H1 (cell line): ENCODE measurements around the gene ARRB1. TPM values are rescaled to one million over a fixed set of nuclear protein-coding genes. Genes with fewer than 3 reads are reported as not detected.

Source experiments
- CTCF ChIA-PET: fragments of 300-600 bp; sonication (Branson Sonifier 250); formaldehyde crosslinking; loops from one replicate; lab custom pipeline; 2021; ENCODE audit not compliant: partially characterized antibody; lab: Charles Lee
- POLR2A ChIA-PET: fragments of 300-600 bp; sonication (Branson Sonifier 250); formaldehyde crosslinking; loops from one replicate; lab custom pipeline; 2021; ENCODE audit warnings: inconsistent platforms; ENCODE audit not compliant: partially characterized antibody; lab: Charles Lee
- DNase-seq, 2 experiments: peaks; one replicate each; pipeline versions ENCODE4 v3.0.0 to v3.0.0-alpha.2; 2010 to 2022; ENCODE audit warnings: low spot score in 2 of 2, low read depth in 1 of 2, mixed read lengths in 1 of 2
- FAIRE-seq: peaks from 2 replicates; lab custom pipeline; 2011; peaks lifted over from hg19 to GRCh38; lab: Jason Lieb, UNC
- H2AFZ ChIP-seq: 2 replicates; pipeline ENCODE4 v1.8.1; 2012; ENCODE audit warnings: low read length, inconsistent platforms
- H2AK5ac ChIP-seq: 2 replicates; pipeline ENCODE4 v1.6.1; 2013; ENCODE audit warnings: low read depth, low read length
- H2BK120ac ChIP-seq: replicated peaks from 2 replicates; pipeline ENCODE3; 2013; ENCODE audit warnings: low read depth, low read length, inconsistent platforms
- H2BK12ac ChIP-seq: 2 replicates; pipeline ENCODE4 v1.6.1; 2013; ENCODE audit warnings: low read depth, low read length
- H2BK15ac ChIP-seq: 2 replicates; pipeline ENCODE4 v1.6.1; 2013; ENCODE audit warnings: low read length
- H2BK20ac ChIP-seq: 2 replicates; pipeline ENCODE4 v1.6.1; 2013; ENCODE audit warnings: low read length
- H2BK5ac ChIP-seq: 2 replicates; pipeline ENCODE4 v1.6.1; 2013; ENCODE audit warnings: low read depth, low read length
- H3K14ac ChIP-seq: 2 replicates; pipeline ENCODE4 v1.6.1; 2013; ENCODE audit warnings: inconsistent platforms; ENCODE audit not compliant: insufficient read length
- H3K18ac ChIP-seq: 2 replicates; pipeline ENCODE4 v1.6.1; 2013; ENCODE audit warnings: low read length; ENCODE audit errors: extremely low read depth
- H3K23ac ChIP-seq: 2 replicates; pipeline ENCODE4 v1.6.1; 2013; ENCODE audit warnings: inconsistent platforms; ENCODE audit not compliant: insufficient read length
- H3K23me2 ChIP-seq: 2 replicates; pipeline ENCODE4 v1.6.1; 2013; ENCODE audit warnings: low read depth, low read length
- H3K27ac ChIP-seq: 2 replicates; pipeline ENCODE4 v1.6.1; 2011; ENCODE audit warnings: low read depth, low read length, inconsistent platforms
- H3K27me3 ChIP-seq, 4 experiments: replicated peaks in 1 of 4; 1 replicate in 1 of 4; 2 replicates in 3 of 4; pipeline versions ENCODE4 v1.6.1 to v1.8.1; 2011 to 2013; ENCODE audit warnings: low read length in 3 of 4, mild to moderate bottlenecking in 3 of 4, inconsistent platforms in 2 of 4, mixed read lengths in 2 of 4, moderate library complexity in 1 of 4; ENCODE audit not compliant: control insufficient read depth in 3 of 4, insufficient read depth in 3 of 4; ENCODE audit errors: extremely low read depth in 1 of 4
- H3K36me3 ChIP-seq, 4 experiments: 2 replicates each; pipeline versions ENCODE4 v1.6.1 to v1.8.1; 2011 to 2013; ENCODE audit warnings: mild to moderate bottlenecking in 4 of 4, low read length in 3 of 4, moderate library complexity in 2 of 4, control low read depth in 1 of 4, inconsistent platforms in 1 of 4; ENCODE audit not compliant: insufficient read depth in 4 of 4, control insufficient read depth in 2 of 4
- H3K4ac ChIP-seq: replicated peaks from 2 replicates; pipeline ENCODE3; 2013; ENCODE audit warnings: low read length, low read depth, mixed read lengths, inconsistent platforms; ENCODE audit not compliant: insufficient read length
- H3K4me1 ChIP-seq, 4 experiments: replicated peaks in 1 of 4; 1 replicate in 1 of 4; 2 replicates in 3 of 4; pipeline versions ENCODE4 v1.6.1 to v1.8.1; 2011 to 2013; ENCODE audit warnings: low read length in 3 of 4, inconsistent platforms in 2 of 4, mixed read lengths in 1 of 4; ENCODE audit not compliant: insufficient read depth in 4 of 4, control insufficient read depth in 3 of 4
- H3K4me2 ChIP-seq, 2 experiments: 2 replicates each; pipeline versions ENCODE4 v1.6.1 to v1.8.1; 2011 to 2013; ENCODE audit warnings: low read depth in 2 of 2, low read length in 2 of 2, control low read depth in 1 of 2, inconsistent platforms in 1 of 2, mild to moderate bottlenecking in 1 of 2; ENCODE audit not compliant: insufficient read depth in 1 of 2
- H3K4me3 ChIP-seq, 4 experiments: fragments of 200-600, 300-600 bp in 1 of 4; sonication (generic), shearing (Covaris generic), sonication (Bioruptor Twin) in 1 of 4; 2 replicates each; pipeline versions ENCODE4 v1.5.1 to v1.8.1; 2011 to 2016; ENCODE audit warnings: low read length in 4 of 4, low read depth in 3 of 4, control low read depth in 2 of 4, inconsistent platforms in 2 of 4, mild to moderate bottlenecking in 2 of 4, mixed read lengths in 1 of 4, moderate library complexity in 1 of 4; ENCODE audit not compliant: insufficient read depth in 2 of 4; ENCODE audit errors: extremely low read depth in 1 of 4
- H3K56ac ChIP-seq: replicated peaks from 2 replicates; pipeline ENCODE3; 2013; ENCODE audit warnings: low read depth, mild to moderate bottlenecking, mixed read lengths, low read length, inconsistent platforms; ENCODE audit not compliant: insufficient read length
- H3K79me1 ChIP-seq: 2 replicates; pipeline ENCODE4 v1.6.1; 2013; ENCODE audit warnings: low read depth, low read length, control low read depth
- H3K79me2 ChIP-seq, 2 experiments: 2 replicates each; pipeline versions ENCODE4 v1.6.1 to v1.8.1; 2012 to 2013; ENCODE audit warnings: low read length in 2 of 2, mild to moderate bottlenecking in 2 of 2, inconsistent platforms in 1 of 2; ENCODE audit not compliant: insufficient read depth in 2 of 2, control insufficient read depth in 1 of 2
- H3K9ac ChIP-seq, 4 experiments: replicated peaks in 1 of 4; 1 replicate in 1 of 4; 2 replicates in 3 of 4; pipeline versions ENCODE4 v1.6.1 to v1.8.1; 2011 to 2013; ENCODE audit warnings: low read depth in 3 of 4, low read length in 3 of 4, control low read depth in 2 of 4, mild to moderate bottlenecking in 2 of 4, moderate library complexity in 2 of 4, inconsistent platforms in 1 of 4; ENCODE audit errors: extremely low read depth in 1 of 4
- H3K9me3 ChIP-seq, 2 experiments: 2 replicates each; pipeline versions ENCODE4 v1.6.1 to v1.8.1; 2012 to 2013; ENCODE audit warnings: mild to moderate bottlenecking in 2 of 2, moderate library complexity in 2 of 2, control low read depth in 1 of 2, inconsistent platforms in 1 of 2, low read depth in 1 of 2, low read length in 1 of 2, mixed read lengths in 1 of 2; ENCODE audit not compliant: insufficient read depth in 2 of 2
- H4K20me1 ChIP-seq, 2 experiments: replicated peaks in 1 of 2; 2 replicates each; pipeline versions ENCODE3 to v1.8.1; 2011 to 2013; ENCODE audit warnings: inconsistent platforms in 2 of 2, low read length in 2 of 2, mild to moderate bottlenecking in 1 of 2; ENCODE audit not compliant: insufficient read depth in 2 of 2, control insufficient read depth in 1 of 2
- H4K5ac ChIP-seq: 2 replicates; pipeline ENCODE4 v1.6.1; 2013; ENCODE audit warnings: low read length, low read depth, mixed read lengths, inconsistent platforms; ENCODE audit not compliant: insufficient read length
- H4K8ac ChIP-seq: 2 replicates; pipeline ENCODE4 v1.8.0; 2013; ENCODE audit warnings: mild to moderate bottlenecking, moderate library complexity, low read length, inconsistent platforms; ENCODE audit not compliant: insufficient read depth; ENCODE audit errors: extremely low read depth
- H4K91ac ChIP-seq: replicated peaks from 2 replicates; pipeline ENCODE3; 2013; ENCODE audit warnings: low read length, mixed read lengths, inconsistent platforms; ENCODE audit not compliant: insufficient read length
- BCL11A ChIP-seq, 2 experiments: IDR thresholded peaks; one replicate each; pipeline ENCODE4 v1.6.1; 2011; ENCODE audit warnings: low read depth in 2 of 2, low read length in 2 of 2, mild to moderate bottlenecking in 2 of 2
- CTBP2 ChIP-seq: IDR thresholded peaks from 2 replicates; pipeline ENCODE4 v1.7.0; 2011; ENCODE audit warnings: borderline replicate concordance, mild to moderate bottlenecking, moderate library complexity, mixed read lengths, low read length; ENCODE audit not compliant: insufficient read depth, insufficient read length
- HDAC2 ChIP-seq, 2 experiments: fragments of 300-600 bp in 1 of 2; sonication (generic) in 1 of 2; IDR thresholded peaks; 2 replicates each; pipeline ENCODE4 v1.6.1; 2011 to 2012; ENCODE audit warnings: low read depth in 2 of 2, low read length in 2 of 2, mild to moderate bottlenecking in 2 of 2, moderate library complexity in 2 of 2, borderline replicate concordance in 1 of 2, inconsistent platforms in 1 of 2
- JUND ChIP-seq: IDR thresholded peaks from 2 replicates; pipeline ENCODE4 v1.6.1; 2011; ENCODE audit warnings: mild to moderate bottlenecking, improper control_type of control experiment, low read length
- NANOG ChIP-seq: IDR thresholded peaks from 2 replicates; pipeline ENCODE4 v1.6.1; 2011; ENCODE audit warnings: low read length, low read depth, mild to moderate bottlenecking, inconsistent platforms; ENCODE audit not compliant: insufficient read depth, poor library complexity, severe bottlenecking
- POLR2AphosphoS5 ChIP-seq: IDR thresholded peaks from 2 replicates; pipeline ENCODE4 v1.6.1; 2011; ENCODE audit warnings: low read depth, low read length
- POU5F1 ChIP-seq: IDR thresholded peaks from 2 replicates; pipeline ENCODE4 v1.6.1; 2011; ENCODE audit warnings: low read depth, mild to moderate bottlenecking, low read length, moderate library complexity
- RAD21 ChIP-seq, 2 experiments: IDR thresholded peaks in 1 of 2; conservative IDR thresholded peaks in 1 of 2; 2 replicates each; pipeline ENCODE4 v1.6.1; 2011; ENCODE audit warnings: low read depth in 2 of 2, low read length in 2 of 2, improper control_type of control experiment in 1 of 2, inconsistent platforms in 1 of 2, mild to moderate bottlenecking in 1 of 2, moderate library complexity in 1 of 2
- RFX5 ChIP-seq: IDR thresholded peaks from 2 replicates; pipeline ENCODE4 v1.6.1; 2011; ENCODE audit warnings: low read depth, low read length, improper control_type of control experiment, borderline replicate concordance
- SP1 ChIP-seq: IDR thresholded peaks from 2 replicates; pipeline ENCODE4 v1.6.1; 2011; ENCODE audit warnings: low read depth, low read length
- SP2 ChIP-seq: IDR thresholded peaks from 2 replicates; pipeline ENCODE4 v1.6.1; 2012; ENCODE audit warnings: mild to moderate bottlenecking, low read length, inconsistent platforms
- SP4 ChIP-seq: IDR thresholded peaks from 2 replicates; pipeline ENCODE4 v1.6.1; 2012; ENCODE audit warnings: low read length, inconsistent platforms
- TEAD4 ChIP-seq: IDR thresholded peaks from 2 replicates; pipeline ENCODE4 v1.6.1; 2012; ENCODE audit warnings: low read depth, low read length, inconsistent platforms, mixed read lengths
- WGBS, 2 experiments: shearing (Covaris generic) in 1 of 2; methylation state at CpG; one replicate each; pipeline versions ENCODE4 v1.1.6 to v1.1.7; 2013 to 2015; ENCODE audit warnings: low lambda C conversion rate in 2 of 2, mixed read lengths in 2 of 2, inconsistent platforms in 1 of 2, low coverage in 1 of 2, missing lambda C conversion rate in 1 of 2; ENCODE audit not compliant: insufficient replicate concordance in 2 of 2, insufficient coverage in 1 of 2, insufficient read length in 1 of 2; ENCODE audit errors: extremely low coverage in 1 of 2, missing lambda C conversion rate in 1 of 2; 5-methylcytosine and 5-hydroxymethylcytosine counted together
- polyA plus RNA-seq, 7 experiments: library from polyadenylated mRNA; depleted of rRNA in 3 of 7; stranded (reverse) in 5 of 7; unstranded in 2 of 7; fragments of >200 nt in 5 of 7; fragments of 200-250 nt in 2 of 7; gene quantifications; 1 replicate in 5 of 7; 2 replicates in 1 of 7; 4 replicates in 1 of 7; pipeline versions ENCODE4 v1.2.1 to v1.2.3, GENCODE V29; 2011 to 2013; ENCODE audit warnings: missing spikeins in 2 of 7, mixed read lengths in 2 of 7
- total RNA-seq: library from RNA; stranded (reverse); fragmentation: NEBNext Ultra II Directional; extraction: Animal tissue kit (Norgen Biotek cat#: 25700); gene quantifications from 2 replicates; pipeline ENCODE4 v1.2.1, GENCODE V29; 2021

The ARRB1 gene
- total and polyA plus RNA-seq, 2 of the 8 experiments (the other 6 are each of a cell fraction or from before 2014, with no cell fraction given): 9.4 to 31.8 TPM

DNA sequence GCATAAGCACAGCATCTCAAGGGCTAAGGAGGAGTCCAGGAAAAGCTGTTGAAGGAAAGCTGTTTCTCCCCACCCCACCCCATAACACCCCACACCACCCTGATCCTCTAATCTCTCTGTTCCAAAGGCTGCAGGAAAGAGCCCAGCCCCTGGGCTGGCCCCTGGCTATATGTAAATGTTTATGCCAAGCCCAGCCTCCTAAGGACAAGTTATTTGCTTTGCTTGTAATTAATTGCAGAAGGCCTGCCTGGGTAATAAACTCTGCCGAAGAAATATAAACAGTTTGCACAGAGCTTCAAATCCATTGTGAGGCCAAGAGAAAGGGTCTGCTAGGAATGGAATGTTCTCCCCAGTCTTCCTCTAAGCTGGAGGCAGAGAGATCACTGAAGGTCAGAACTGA, 21.2 kb downstream of the ARRB1 start:
- Histone ChIP-seq H3K23ac (no peak overlapping the region), H3K27ac (peak overlapping the region; percentile 4; the same call in 1 of the 2 replicates), H3K56ac (no peak overlapping the region), H2BK5ac (peak overlapping the region; percentile 96; the same call in 1 of the 2 replicates), H2AFZ (no peak overlapping the region), H2BK20ac (peak overlapping the region; percentile 72; the same call in 1 of the 2 replicates), H3K4me3 (no peak overlapping the region), H3K14ac (no peak overlapping the region), H2BK15ac (peak overlapping the region; percentile 88; the same call in 1 of the 2 replicates), H3K9ac (no peak overlapping the region), H3K4me1 (peaks cover 0 to 14% (median 8%) of the 10 kb centered on the region in 4 experiments; a peak in 6 of 7 replicates), H3K9me3 (no peaks in the 10 kb centered on the region), H4K8ac (no peak overlapping the region), H3K23me2 (no peaks in the 10 kb centered on the region), H4K5ac (no peak overlapping the region), H3K36me3 (no peaks in the 10 kb centered on the region), H3K27me3 (no peaks in the 10 kb centered on the region), H3K4me2 (no peak overlapping the region; a peak in 1 of 4 replicates), H3K4ac (peak overlapping the region; percentile 90), H2BK12ac (peak overlapping the region; percentile 96; the same call in 1 of the 2 replicates), H3K79me2 (no peaks in the 10 kb centered on the region), H2BK120ac (peak overlapping the region; percentile 40), H2AK5ac (0 out of 2 replicates have a peak overlapping the region, but pooled peaks have one; percentile 95), H3K79me1 (no peaks in the 10 kb centered on the region), H3K18ac (peak overlapping the region; percentile 64; the same call in 1 of the 2 replicates), H4K20me1 (peaks cover 0 to 1% of the 10 kb centered on the region in 2 experiments), H4K91ac (peak overlapping the region; percentile 95)
- FAIRE-seq: no peak
- WGBS, 2 experiments: 86% methylated on average over 1 of the region's 1 CpG; no CpG with 5 or more reads in 1 of the 2 experiments
- POLR2A ChIA-PET: interaction anchor here (0.8 to 6.2 kb wide), 12 partner anchors 7 to 77 kb away, joined by 3 to 51 read pairs (median 13); partner anchors contain the start of gene ARRB1
- CTCF ChIA-PET: interaction anchor here (0.7 to 11.1 kb wide), 13 partner anchors 11 to 95 kb away, joined by 3 to 167 read pairs (median 4); partner anchors contain the start of gene ARRB1
- DNase-seq: no peak
- no peak for TF ChIP-seq NANOG
- TF ChIP-seq SP4: no peak
- TF ChIP-seq RAD21 (IDR thresholded peaks at IDR 0.05 in 1 of 2, conservative IDR thresholded peaks at IDR 0.05 in 1 of 2; ENCODE audit: low read depth in 2 of 2, low read length in 2 of 2): no peak
- no peak for TF ChIP-seq HDAC2 (IDR thresholded peaks at IDR 0.05; ENCODE audit: borderline replicate concordance in 1 of 2, low read depth in 2 of 2, low read length in 2 of 2)
- no peak for TF ChIP-seq CTBP2
- no peak for TF ChIP-seq JUND
- TF ChIP-seq SP1: no peak
- TF ChIP-seq TEAD4: no peak
- TF ChIP-seq POU5F1: no peak
- TF ChIP-seq RFX5: no peak
- TF ChIP-seq SP2: no peak
- TF ChIP-seq POLR2AphosphoS5: no peak
- TF ChIP-seq BCL11A (IDR thresholded peaks at IDR 0.05; ENCODE audit: low read depth in 2 of 2, low read length in 2 of 2): no peak
